ENCODE results near the gene INPP4B. TPM values are rescaled to one million over a fixed set of nuclear protein-coding genes. Genes with fewer than 3 reads are reported as not detected.

Gene INPP4B
- total and polyA plus RNA-seq, 2 donors (not counting 1 experiment from before 2014, with no cell fraction given): 19.7 to 22.2 TPM

DNA sequence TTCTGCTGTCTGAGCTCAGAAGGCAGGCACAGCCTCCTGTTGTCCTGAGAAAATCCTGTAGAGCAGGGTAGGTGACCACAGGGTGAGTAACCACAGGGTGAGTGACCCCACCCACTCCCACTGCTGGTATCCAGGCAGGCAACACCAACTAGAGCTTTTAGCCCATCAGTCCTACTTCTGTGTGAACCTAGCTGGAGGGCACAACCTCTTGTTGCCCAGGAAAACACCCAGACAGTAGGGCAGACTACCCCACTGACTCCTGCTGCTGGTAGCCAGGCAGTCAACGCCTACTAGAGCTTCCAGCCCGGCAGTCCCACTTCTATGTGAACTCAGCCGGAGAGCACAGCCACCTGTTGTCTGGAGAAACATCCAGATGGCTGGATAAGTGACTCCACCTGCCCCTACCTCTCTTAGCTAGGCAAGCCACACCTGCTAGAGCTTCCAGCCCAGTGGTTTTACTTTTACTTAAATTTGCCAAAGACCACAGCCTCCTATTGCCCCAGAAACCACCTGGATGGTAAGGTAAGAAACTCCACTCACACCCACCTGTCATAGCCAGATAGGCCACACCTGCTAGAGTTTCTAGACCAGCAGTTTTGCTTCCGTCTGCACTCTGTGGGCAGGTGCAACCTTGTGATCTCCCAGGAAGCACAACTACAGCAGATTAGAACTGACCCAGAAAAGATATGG lies 371.6 kb downstream of the INPP4B start:
- Histone ChIP-seq H3K27ac (ENCODE audit: insufficient read depth, low read length) (no peak overlapping the region), H3K9ac (ENCODE audit: insufficient read depth, low read length) (no peak overlapping the region), H3K9me3 (ENCODE audit: control insufficient read depth, insufficient read depth, low read depth, low read length) (no peaks in the 10 kb centered on the region), H3K27me3 (ENCODE audit: control insufficient read depth, insufficient read depth, low read length) (no peaks in the 10 kb centered on the region), H3K36me3 (ENCODE audit: control insufficient read depth, insufficient read depth, low read length) (no peaks in the 10 kb centered on the region), H3K79me2 (ENCODE audit: control insufficient read depth, insufficient read depth, low read length) (no peaks in the 10 kb centered on the region), H3K4me2 (ENCODE audit: extremely low read depth, insufficient read depth, low read length) (no peak overlapping the region), H4K20me1 (ENCODE audit: control insufficient read depth, extremely low read depth, insufficient read depth, low read length) (no peaks in the 10 kb centered on the region), H3K4me3 (replicated peaks in 1 of 4; ENCODE audit: control extremely low read depth in 1 of 4, insufficient read depth in 1 of 4, low read depth in 3 of 4, low read length in 4 of 4) (no peak overlapping the region), H3K4me1 (ENCODE audit: control insufficient read depth, extremely low read depth, insufficient read depth, low read length) (peaks cover 2% of the 10 kb centered on the region), H2AFZ (ENCODE audit: low read length) (no peak overlapping the region)
- no peak for TF ChIP-seq EZH2 (IDR thresholded peaks at IDR 0.05; ENCODE audit: low read length, missing control alignments)
- TF ChIP-seq, protein P1, sequence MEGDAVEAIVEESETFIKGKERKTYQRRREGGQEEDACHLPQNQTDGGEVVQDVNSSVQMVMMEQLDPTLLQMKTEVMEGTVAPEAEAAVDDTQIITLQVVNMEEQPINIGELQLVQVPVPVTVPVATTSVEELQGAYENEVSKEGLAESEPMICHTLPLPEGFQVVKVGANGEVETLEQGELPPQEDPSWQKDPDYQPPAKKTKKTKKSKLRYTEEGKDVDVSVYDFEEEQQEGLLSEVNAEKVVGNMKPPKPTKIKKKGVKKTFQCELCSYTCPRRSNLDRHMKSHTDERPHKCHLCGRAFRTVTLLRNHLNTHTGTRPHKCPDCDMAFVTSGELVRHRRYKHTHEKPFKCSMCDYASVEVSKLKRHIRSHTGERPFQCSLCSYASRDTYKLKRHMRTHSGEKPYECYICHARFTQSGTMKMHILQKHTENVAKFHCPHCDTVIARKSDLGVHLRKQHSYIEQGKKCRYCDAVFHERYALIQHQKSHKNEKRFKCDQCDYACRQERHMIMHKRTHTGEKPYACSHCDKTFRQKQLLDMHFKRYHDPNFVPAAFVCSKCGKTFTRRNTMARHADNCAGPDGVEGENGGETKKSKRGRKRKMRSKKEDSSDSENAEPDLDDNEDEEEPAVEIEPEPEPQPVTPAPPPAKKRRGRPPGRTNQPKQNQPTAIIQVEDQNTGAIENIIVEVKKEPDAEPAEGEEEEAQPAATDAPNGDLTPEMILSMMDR (conservative IDR thresholded peaks at IDR 0.05 in 1 of 2, IDR thresholded peaks at IDR 0.05 in 1 of 2; ENCODE audit: low read depth in 1 of 2, low read length in 2 of 2): no peak
- DNase-seq (ENCODE audit: low read depth in 2 of 2): peak in 1 of 2 donors; percentile 26

DNA sequence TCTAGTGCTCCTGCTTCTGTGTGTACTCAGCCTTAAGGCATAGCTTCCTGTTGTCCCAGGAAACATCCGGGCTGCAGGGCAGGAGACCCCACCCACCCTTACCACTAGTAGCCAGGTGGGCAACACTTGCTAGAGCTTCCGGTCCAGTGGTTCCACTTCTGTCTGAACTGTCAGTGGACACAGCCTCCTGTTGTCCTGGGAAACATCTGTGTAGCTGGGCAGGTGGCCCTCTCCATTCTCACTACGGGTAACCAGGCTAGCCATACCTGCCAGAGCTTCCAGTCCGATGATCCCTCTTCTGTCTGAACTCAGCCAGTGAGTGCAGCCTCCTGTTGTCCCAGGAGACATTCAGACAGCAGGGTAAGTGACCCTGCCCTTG lies 372.2 kb downstream of the INPP4B start:
- H3K79me2 ChIP-seq (ENCODE audit: control insufficient read depth, insufficient read depth, low read length): no peaks in the 10 kb centered on the region
- peaks cover 2% of the 10 kb centered on the region for H3K4me1 ChIP-seq (ENCODE audit: control insufficient read depth, extremely low read depth, insufficient read depth, low read length)
- no peak for TF ChIP-seq EZH2 (IDR thresholded peaks at IDR 0.05; ENCODE audit: low read length, missing control alignments)
- TF ChIP-seq, protein P1 (conservative IDR thresholded peaks at IDR 0.05 in 1 of 2, IDR thresholded peaks at IDR 0.05 in 1 of 2; ENCODE audit: low read depth in 1 of 2, low read length in 2 of 2): no peak
- no peaks in the 10 kb centered on the region for H4K20me1 ChIP-seq (ENCODE audit: control insufficient read depth, extremely low read depth, insufficient read depth, low read length)
- H3K36me3 ChIP-seq (ENCODE audit: control insufficient read depth, insufficient read depth, low read length): no peaks in the 10 kb centered on the region
- H3K27ac ChIP-seq (ENCODE audit: insufficient read depth, low read length): no peak overlapping the region
- no peaks in the 10 kb centered on the region for H3K9me3 ChIP-seq (ENCODE audit: control insufficient read depth, insufficient read depth, low read depth, low read length)
- no peak overlapping the region for H3K4me3 ChIP-seq (replicated peaks in 1 of 4; ENCODE audit: control extremely low read depth in 1 of 4, insufficient read depth in 1 of 4, low read depth in 3 of 4, low read length in 4 of 4)
- H3K4me2 ChIP-seq (ENCODE audit: extremely low read depth, insufficient read depth, low read length): no peak overlapping the region
- no peaks in the 10 kb centered on the region for H3K27me3 ChIP-seq (ENCODE audit: control insufficient read depth, insufficient read depth, low read length)
- DNase-seq (ENCODE audit: low read depth in 2 of 2): no peak
- no peak overlapping the region for H2AFZ ChIP-seq (ENCODE audit: low read length)
- no peak overlapping the region for H3K9ac ChIP-seq (ENCODE audit: insufficient read depth, low read length)

DNA sequence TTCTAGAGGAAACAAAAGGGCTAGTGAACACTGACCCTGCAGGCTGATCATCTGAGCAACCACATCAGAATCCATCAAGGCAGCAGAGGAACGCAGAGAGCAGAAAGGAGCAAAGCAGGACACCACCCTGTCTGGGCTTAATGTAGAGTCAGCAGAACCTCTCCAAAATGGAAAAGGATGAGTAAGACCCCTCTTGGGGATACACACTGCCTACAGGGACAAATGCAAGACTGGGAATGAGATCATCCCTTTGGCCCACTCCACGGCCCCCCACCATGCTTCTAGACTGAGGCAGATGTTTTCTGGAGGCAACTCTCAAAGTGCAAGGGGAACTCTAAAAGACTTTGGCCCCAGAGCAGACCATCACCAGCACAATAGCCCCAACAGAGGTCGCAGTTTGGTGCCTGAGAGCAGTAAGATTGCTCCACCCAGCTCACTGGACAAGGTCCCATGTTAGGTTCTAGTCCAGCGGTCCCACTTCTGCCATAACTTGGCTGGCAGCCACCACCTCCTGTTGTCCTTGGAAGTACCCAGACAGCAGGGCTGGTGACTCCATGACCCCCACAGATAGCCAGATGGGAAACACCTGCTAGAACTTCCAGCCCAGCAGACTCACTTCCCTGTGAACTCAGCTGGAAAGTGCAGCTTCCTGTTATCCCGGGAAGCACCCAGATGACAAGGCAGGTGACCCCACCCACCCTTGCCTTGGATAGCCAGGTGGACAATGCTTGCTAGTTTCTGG lies 372.7 kb downstream of the INPP4B start:
- Histone ChIP-seq H2AFZ (ENCODE audit: low read length) (no peak overlapping the region), H3K79me2 (ENCODE audit: control insufficient read depth, insufficient read depth, low read length) (no peaks in the 10 kb centered on the region), H3K4me1 (ENCODE audit: control insufficient read depth, extremely low read depth, insufficient read depth, low read length) (peaks cover 2% of the 10 kb centered on the region), H3K9ac (ENCODE audit: insufficient read depth, low read length) (no peak overlapping the region), H3K36me3 (ENCODE audit: control insufficient read depth, insufficient read depth, low read length) (no peaks in the 10 kb centered on the region), H3K9me3 (ENCODE audit: control insufficient read depth, insufficient read depth, low read depth, low read length) (no peaks in the 10 kb centered on the region), H3K4me2 (ENCODE audit: extremely low read depth, insufficient read depth, low read length) (no peak overlapping the region), H4K20me1 (ENCODE audit: control insufficient read depth, extremely low read depth, insufficient read depth, low read length) (no peaks in the 10 kb centered on the region), H3K4me3 (replicated peaks in 1 of 4; ENCODE audit: control extremely low read depth in 1 of 4, insufficient read depth in 1 of 4, low read depth in 3 of 4, low read length in 4 of 4) (no peak overlapping the region), H3K27ac (ENCODE audit: insufficient read depth, low read length) (no peak overlapping the region), H3K27me3 (ENCODE audit: control insufficient read depth, insufficient read depth, low read length) (no peaks in the 10 kb centered on the region)
- TF ChIP-seq EZH2 (IDR thresholded peaks at IDR 0.05; ENCODE audit: low read length, missing control alignments): no peak
- TF ChIP-seq, protein P1 (conservative IDR thresholded peaks at IDR 0.05 in 1 of 2, IDR thresholded peaks at IDR 0.05 in 1 of 2; ENCODE audit: low read depth in 1 of 2, low read length in 2 of 2): no peak
- no peak for DNase-seq (ENCODE audit: low read depth in 2 of 2)

Data from fibroblast of lung (primary cell).